IMR-90 (cell line): ENCODE measurements around the gene MPPED2.

ENCODE experiments used
- CEBPB ChIP-seq: IDR thresholded peaks from 2 replicates; pipeline ENCODE4 v1.6.1; 2012; ENCODE audit warnings: low read depth, low read length, improper control_type of control experiment
- ELK1 ChIP-seq: fragments of 150-350 bp; IDR thresholded peaks from 2 replicates; pipeline ENCODE4 v1.6.1; 2016; ENCODE audit warnings: low read depth, mild to moderate bottlenecking, low read length, moderate library complexity, borderline replicate concordance
- FOS ChIP-seq: fragments of 150-350 bp; IDR thresholded peaks from 2 replicates; pipeline ENCODE4 v1.6.1; 2016; ENCODE audit warnings: low read depth, low read length
- MAFK ChIP-seq: IDR thresholded peaks from 2 replicates; pipeline ENCODE4 v1.6.1; 2012; ENCODE audit warnings: low read depth, low read length, improper control_type of control experiment
- MXI1 ChIP-seq: IDR thresholded peaks from 2 replicates; pipeline ENCODE4 v1.6.1; 2012; ENCODE audit warnings: low read depth, mild to moderate bottlenecking, low read length, moderate library complexity, borderline replicate concordance
- NFE2L2 ChIP-seq: fragments of 150-350 bp; IDR thresholded peaks from 2 replicates; pipeline ENCODE4 v1.6.1; 2016; ENCODE audit warnings: low read depth, mild to moderate bottlenecking, low read length
- POLR2A ChIP-seq: IDR thresholded peaks from 2 replicates; pipeline ENCODE4 v1.6.1; 2012; ENCODE audit warnings: mild to moderate bottlenecking, low read depth, low read length
- RAD21 ChIP-seq: IDR thresholded peaks from 2 replicates; pipeline ENCODE4 v1.6.1; 2012; ENCODE audit warnings: low read length, improper control_type of control experiment
- RCOR1 ChIP-seq: IDR thresholded peaks from 2 replicates; pipeline ENCODE4 v1.6.1; 2012; ENCODE audit warnings: mild to moderate bottlenecking, low read length, improper control_type of control experiment; ENCODE audit not compliant: insufficient replicate concordance
- SMC3 ChIP-seq: fragments of 150-350 bp; IDR thresholded peaks from 2 replicates; pipeline ENCODE4 v1.6.1; 2016; ENCODE audit warnings: low read depth, mild to moderate bottlenecking, antibody characterized with exemption, low read length, moderate library complexity
- TF ChIP-seq, protein P1 (sequence below): conservative IDR thresholded peaks from 2 replicates; pipeline ENCODE4 v1.5.1; 2012; ENCODE audit warnings: mild to moderate bottlenecking, low read depth, low read length, improper control_type of control experiment
- TF ChIP-seq, protein P2 (sequence below): fragments of 150-350 bp; IDR thresholded peaks from 2 replicates; pipeline ENCODE4 v1.6.1; 2017; ENCODE audit warnings: mild to moderate bottlenecking, antibody characterized with exemption, low read length, low read depth

GRCh38 chr11:30405385-30405784 lies 180.8 kb downstream of the MPPED2 start:
- TF ChIP-seq, protein P1, sequence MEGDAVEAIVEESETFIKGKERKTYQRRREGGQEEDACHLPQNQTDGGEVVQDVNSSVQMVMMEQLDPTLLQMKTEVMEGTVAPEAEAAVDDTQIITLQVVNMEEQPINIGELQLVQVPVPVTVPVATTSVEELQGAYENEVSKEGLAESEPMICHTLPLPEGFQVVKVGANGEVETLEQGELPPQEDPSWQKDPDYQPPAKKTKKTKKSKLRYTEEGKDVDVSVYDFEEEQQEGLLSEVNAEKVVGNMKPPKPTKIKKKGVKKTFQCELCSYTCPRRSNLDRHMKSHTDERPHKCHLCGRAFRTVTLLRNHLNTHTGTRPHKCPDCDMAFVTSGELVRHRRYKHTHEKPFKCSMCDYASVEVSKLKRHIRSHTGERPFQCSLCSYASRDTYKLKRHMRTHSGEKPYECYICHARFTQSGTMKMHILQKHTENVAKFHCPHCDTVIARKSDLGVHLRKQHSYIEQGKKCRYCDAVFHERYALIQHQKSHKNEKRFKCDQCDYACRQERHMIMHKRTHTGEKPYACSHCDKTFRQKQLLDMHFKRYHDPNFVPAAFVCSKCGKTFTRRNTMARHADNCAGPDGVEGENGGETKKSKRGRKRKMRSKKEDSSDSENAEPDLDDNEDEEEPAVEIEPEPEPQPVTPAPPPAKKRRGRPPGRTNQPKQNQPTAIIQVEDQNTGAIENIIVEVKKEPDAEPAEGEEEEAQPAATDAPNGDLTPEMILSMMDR, result no peak
- no peak for TF ChIP-seq NFE2L2
- TF ChIP-seq, protein P2, sequence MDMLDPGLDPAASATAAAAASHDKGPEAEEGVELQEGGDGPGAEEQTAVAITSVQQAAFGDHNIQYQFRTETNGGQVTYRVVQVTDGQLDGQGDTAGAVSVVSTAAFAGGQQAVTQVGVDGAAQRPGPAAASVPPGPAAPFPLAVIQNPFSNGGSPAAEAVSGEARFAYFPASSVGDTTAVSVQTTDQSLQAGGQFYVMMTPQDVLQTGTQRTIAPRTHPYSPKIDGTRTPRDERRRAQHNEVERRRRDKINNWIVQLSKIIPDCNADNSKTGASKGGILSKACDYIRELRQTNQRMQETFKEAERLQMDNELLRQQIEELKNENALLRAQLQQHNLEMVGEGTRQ, result no peak
- no peak for TF ChIP-seq POLR2A
- TF ChIP-seq CEBPB, result no peak
- no peak for TF ChIP-seq RAD21
- TF ChIP-seq ELK1, result no peak
- TF ChIP-seq SMC3, result no peak
- TF ChIP-seq RCOR1, result no peak
- TF ChIP-seq MXI1, result no peak
- no peak for TF ChIP-seq MAFK
- TF ChIP-seq FOS, result no peak
